GM06990 (cell line): ENCODE measurements around the gene DPYSL4.

Experiments used
- DNase-seq: peaks from one replicate; pipeline ENCODE4 v3.0.0-alpha.2; 2011; ENCODE audit not compliant: insufficient read length; ENCODE audit errors: extremely low read depth
- H3K27me3 ChIP-seq: replicated peaks from 2 replicates; pipeline ENCODE4 v1.6.0; 2011; ENCODE audit warnings: low read length; ENCODE audit not compliant: control insufficient read depth, insufficient read depth
- H3K36me3 ChIP-seq: 2 replicates; pipeline ENCODE4 v1.5.1; 2011; ENCODE audit warnings: low read length; ENCODE audit not compliant: control insufficient read depth, insufficient read depth
- H3K4me3 ChIP-seq: replicated peaks from 2 replicates; pipeline ENCODE4 v1.5.1; 2011; ENCODE audit warnings: low read depth, mild to moderate bottlenecking, control low read depth, low read length
- CTCF ChIP-seq: IDR thresholded peaks from 2 replicates; pipeline ENCODE4 v1.5.1; 2011; ENCODE audit warnings: low read length, control low read depth, mild to moderate bottlenecking, inconsistent platforms; ENCODE audit not compliant: insufficient read depth, poor library complexity, severe bottlenecking

DPYSL4 gene

GRCh38 chr10:132249824-132250375 is 63.2 kb downstream of the DPYSL4 start:
- DNase-seq = no peak
- Histone ChIP-seq H3K36me3 (no peaks in the 10 kb centered on the region), H3K4me3 (no peak overlapping the region), H3K27me3 (no peaks in the 10 kb centered on the region)
- TF ChIP-seq CTCF = no peak

GRCh38 chr10:132250481-132251475 is 64.0 kb downstream of the DPYSL4 start:
- DNase-seq = no peak
- Histone ChIP-seq H3K4me3 (no peak overlapping the region), H3K36me3 (no peaks in the 10 kb centered on the region), H3K27me3 (no peaks in the 10 kb centered on the region)
- TF ChIP-seq CTCF = no peak

- Histone ChIP-seq H3K27me3 (no peaks in the 10 kb centered on the region), H3K4me3 (no peak overlapping the region), H3K36me3 (no peaks in the 10 kb centered on the region)
- no peak for TF ChIP-seq CTCF
- no peak for DNase-seq
Observed at GRCh38 chr10:132251928-132252327, 65.2 kb downstream of the DPYSL4 start.

- peak; percentile 24 for TF ChIP-seq CTCF
- no peak for DNase-seq
- no peak overlapping the region for H3K4me3 ChIP-seq
- no peaks in the 10 kb centered on the region for H3K27me3 ChIP-seq
- H3K36me3 ChIP-seq = no peaks in the 10 kb centered on the region
Observed at GRCh38 chr10:132252412-132252811, 65.7 kb downstream of the DPYSL4 start.

GRCh38 chr10:132253092-132253687 is 66.4 kb downstream of the DPYSL4 start:
- Histone ChIP-seq H3K27me3 (no peaks in the 10 kb centered on the region), H3K36me3 (no peaks in the 10 kb centered on the region), H3K4me3 (no peak overlapping the region)
- no peak for TF ChIP-seq CTCF
- no peak for DNase-seq
